ENCODE results near the gene RPL13. TPM values are rescaled to one million over a fixed set of nuclear protein-coding genes. Genes with fewer than 3 reads are reported as not detected.

RPL13 gene
- polyA plus RNA-seq, 3 donors, result 1,251 to 2,437 (median 1,329) TPM

DNA sequence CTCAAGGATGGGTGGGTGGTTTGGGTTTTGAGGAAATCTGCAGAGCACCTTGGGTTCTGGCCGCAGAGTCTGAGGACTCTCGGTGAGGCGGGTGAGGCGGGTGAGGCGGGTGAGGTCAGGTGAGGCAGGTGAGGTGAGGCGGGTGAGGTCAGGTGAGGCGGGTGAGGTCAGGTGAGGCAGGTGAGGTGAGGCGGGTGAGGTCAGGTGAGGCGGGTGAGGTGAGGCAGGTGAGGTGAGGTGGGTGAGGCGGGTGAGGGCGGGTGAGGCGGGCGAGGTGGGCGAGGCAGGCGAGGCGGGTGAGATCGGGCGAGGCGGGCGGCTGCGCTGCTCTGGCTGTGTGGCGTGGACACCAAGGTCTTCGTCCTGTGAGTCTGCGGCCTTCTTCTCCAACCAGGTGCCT, 24.1 kb upstream of the RPL13 start:
- Histone ChIP-seq H3K36me3 (replicated peaks in 1 of 2; ENCODE audit: control insufficient read depth in 1 of 2, insufficient read depth in 2 of 2, low read length in 2 of 2) (peaks cover 47 to 72% of the 10 kb centered on the region in 2 donors), H3K79me2 (ENCODE audit: insufficient read depth, low read length) (no peaks in the 10 kb centered on the region), H3K4me3 (replicated peaks in 1 of 3; ENCODE audit: low read depth in 2 of 3, low read length in 3 of 3) (no peak overlapping the region), H3K4me2 (replicated peaks; ENCODE audit: extremely low read depth, low read length, poor library complexity, severe bottlenecking) (no peak overlapping the region), H3K4me1 (ENCODE audit: control insufficient read depth in 1 of 2, insufficient read depth in 2 of 2, low read length in 2 of 2) (peaks cover 23 to 27% of the 10 kb centered on the region in 2 donors), H2AFZ (ENCODE audit: insufficient read depth, low read depth, low read length, poor library complexity, severe bottlenecking) (no peak overlapping the region), H4K20me1 (ENCODE audit: insufficient read depth, low read length) (peaks cover 16% of the 10 kb centered on the region), H3K27me3 (ENCODE audit: control insufficient read depth in 2 of 2, insufficient read depth in 2 of 2, low read length in 2 of 2) (no peaks in the 10 kb centered on the region), H3K9ac (ENCODE audit: insufficient read depth, low read length, poor library complexity, severe bottlenecking) (no peak overlapping the region), H3K27ac (ENCODE audit: low read depth in 1 of 2, low read length in 2 of 2) (no peak overlapping the region), H3K9me3 (replicated peaks in 1 of 2; ENCODE audit: control insufficient read depth in 1 of 2, insufficient read depth in 1 of 2, low read length in 2 of 2) (no peaks in the 10 kb centered on the region)
- H3K27me3 Mint-ChIP-seq (ENCODE audit: low read depth in 3 of 3), result peaks cover 0 to 1% (median 0%) of the 10 kb centered on the region in 3 donors
- peak overlapping the region in 2 of 7 donors; percentile 50 to 68 for H3K27ac Mint-ChIP-seq
- no peak overlapping the region for H3K4me3 Mint-ChIP-seq
- intact Hi-C loops (cut with micrococcal nuclease), result no loop called here
- TF ChIP-seq, protein P1, sequence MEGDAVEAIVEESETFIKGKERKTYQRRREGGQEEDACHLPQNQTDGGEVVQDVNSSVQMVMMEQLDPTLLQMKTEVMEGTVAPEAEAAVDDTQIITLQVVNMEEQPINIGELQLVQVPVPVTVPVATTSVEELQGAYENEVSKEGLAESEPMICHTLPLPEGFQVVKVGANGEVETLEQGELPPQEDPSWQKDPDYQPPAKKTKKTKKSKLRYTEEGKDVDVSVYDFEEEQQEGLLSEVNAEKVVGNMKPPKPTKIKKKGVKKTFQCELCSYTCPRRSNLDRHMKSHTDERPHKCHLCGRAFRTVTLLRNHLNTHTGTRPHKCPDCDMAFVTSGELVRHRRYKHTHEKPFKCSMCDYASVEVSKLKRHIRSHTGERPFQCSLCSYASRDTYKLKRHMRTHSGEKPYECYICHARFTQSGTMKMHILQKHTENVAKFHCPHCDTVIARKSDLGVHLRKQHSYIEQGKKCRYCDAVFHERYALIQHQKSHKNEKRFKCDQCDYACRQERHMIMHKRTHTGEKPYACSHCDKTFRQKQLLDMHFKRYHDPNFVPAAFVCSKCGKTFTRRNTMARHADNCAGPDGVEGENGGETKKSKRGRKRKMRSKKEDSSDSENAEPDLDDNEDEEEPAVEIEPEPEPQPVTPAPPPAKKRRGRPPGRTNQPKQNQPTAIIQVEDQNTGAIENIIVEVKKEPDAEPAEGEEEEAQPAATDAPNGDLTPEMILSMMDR (IDR thresholded peaks at IDR 0.05), result no peak
- H3K36me3 Mint-ChIP-seq, result peaks cover 50 to 78% of the 10 kb centered on the region in 2 donors
- no peak for DNase-seq
- peaks cover 0 to 2% (median 0%) of the 10 kb centered on the region in 7 donors for H3K9me3 Mint-ChIP-seq
- H3K4me1 Mint-ChIP-seq, result peaks cover 23% of the 10 kb centered on the region
- WGBS (ENCODE audit: insufficient coverage), result 94% methylated on average over 6 of the region's 24 CpGs

DNA sequence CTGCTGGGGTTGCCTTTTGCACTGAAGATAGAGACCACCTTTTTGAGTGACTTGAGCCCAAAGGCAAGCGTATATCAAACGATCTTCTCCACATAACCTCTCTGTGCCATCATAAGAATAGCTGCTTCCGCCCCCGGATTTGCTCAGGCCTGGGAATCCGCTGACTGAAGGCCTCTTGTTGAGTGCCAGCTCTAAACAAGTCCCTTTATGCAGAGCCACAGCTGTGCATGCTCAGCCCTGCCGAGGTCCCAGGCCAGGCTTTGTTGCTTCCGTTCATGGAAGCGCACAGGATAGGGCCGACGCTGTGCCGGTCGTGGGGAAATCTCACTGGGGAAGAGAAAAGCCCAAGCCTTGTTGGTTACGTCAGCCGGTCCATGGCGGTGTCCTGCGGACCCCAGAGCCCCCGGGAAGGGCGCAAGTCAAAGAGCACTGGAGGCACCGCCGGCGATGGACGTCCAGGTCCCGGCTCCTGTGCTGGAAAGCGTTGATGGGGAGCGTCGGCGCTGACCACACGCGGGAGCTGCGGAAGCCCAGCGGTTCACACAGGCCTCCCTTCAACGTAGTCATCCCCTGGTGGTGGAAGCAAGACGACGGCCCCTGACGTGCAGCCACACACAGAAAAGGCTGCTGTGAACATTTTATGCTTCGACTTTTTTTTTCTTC, 23.5 kb upstream of the RPL13 start:
- peaks cover 0 to 1% (median 0%) of the 10 kb centered on the region in 3 donors for H3K27me3 Mint-ChIP-seq (ENCODE audit: low read depth in 3 of 3)
- Histone ChIP-seq H3K4me3 (replicated peaks in 1 of 3; ENCODE audit: low read depth in 2 of 3, low read length in 3 of 3) (no peak overlapping the region), H3K9me3 (replicated peaks in 1 of 2; ENCODE audit: control insufficient read depth in 1 of 2, insufficient read depth in 1 of 2, low read length in 2 of 2) (no peaks in the 10 kb centered on the region), H3K9ac (ENCODE audit: insufficient read depth, low read length, poor library complexity, severe bottlenecking) (no peak overlapping the region), H3K27ac (ENCODE audit: low read depth in 1 of 2, low read length in 2 of 2) (no peak overlapping the region), H3K27me3 (ENCODE audit: control insufficient read depth in 2 of 2, insufficient read depth in 2 of 2, low read length in 2 of 2) (no peaks in the 10 kb centered on the region), H2AFZ (ENCODE audit: insufficient read depth, low read depth, low read length, poor library complexity, severe bottlenecking) (no peak overlapping the region), H3K79me2 (ENCODE audit: insufficient read depth, low read length) (no peaks in the 10 kb centered on the region), H3K4me1 (ENCODE audit: control insufficient read depth in 1 of 2, insufficient read depth in 2 of 2, low read length in 2 of 2) (peaks cover 23 to 27% of the 10 kb centered on the region in 2 donors), H3K36me3 (replicated peaks in 1 of 2; ENCODE audit: control insufficient read depth in 1 of 2, insufficient read depth in 2 of 2, low read length in 2 of 2) (peaks cover 45 to 72% of the 10 kb centered on the region in 2 donors), H4K20me1 (ENCODE audit: insufficient read depth, low read length) (peaks cover 16% of the 10 kb centered on the region), H3K4me2 (replicated peaks; ENCODE audit: extremely low read depth, low read length, poor library complexity, severe bottlenecking) (no peak overlapping the region)
- 94% methylated on average over 35 of the region's 36 CpGs for WGBS (ENCODE audit: insufficient coverage)
- no peak for DNase-seq
- peaks cover 23% of the 10 kb centered on the region for H3K4me1 Mint-ChIP-seq
- no peak overlapping the region for H3K27ac Mint-ChIP-seq
- intact Hi-C loops (cut with micrococcal nuclease), result no loop called here
- no peak overlapping the region for H3K4me3 Mint-ChIP-seq
- peaks cover 48 to 74% of the 10 kb centered on the region in 2 donors for H3K36me3 Mint-ChIP-seq
- TF ChIP-seq, protein P1 (IDR thresholded peaks at IDR 0.05), result no peak
- peaks cover 0 to 2% (median 0%) of the 10 kb centered on the region in 7 donors for H3K9me3 Mint-ChIP-seq
